NB4 (cell line): ENCODE measurements around the gene EEIG1.

Experiments
- MYC ChIP-seq: IDR thresholded peaks from 2 replicates; pipeline ENCODE4 v1.6.1; 2011; ENCODE audit warnings: low read depth, low read length
- POLR2A ChIP-seq: IDR thresholded peaks from 2 replicates; pipeline ENCODE4 v1.6.1; 2011; ENCODE audit warnings: mild to moderate bottlenecking; ENCODE audit not compliant: insufficient read length; ENCODE audit errors: extremely low read depth
- TF ChIP-seq, protein P1 (sequence below): IDR thresholded peaks from one replicate; pipeline ENCODE4 v1.5.1; 2012; ENCODE audit warnings: low read depth, low read length

GRCh38 chr9:127991017-127991756 is 10.4 kb upstream of the EEIG1 start:
- TF ChIP-seq, protein P1, sequence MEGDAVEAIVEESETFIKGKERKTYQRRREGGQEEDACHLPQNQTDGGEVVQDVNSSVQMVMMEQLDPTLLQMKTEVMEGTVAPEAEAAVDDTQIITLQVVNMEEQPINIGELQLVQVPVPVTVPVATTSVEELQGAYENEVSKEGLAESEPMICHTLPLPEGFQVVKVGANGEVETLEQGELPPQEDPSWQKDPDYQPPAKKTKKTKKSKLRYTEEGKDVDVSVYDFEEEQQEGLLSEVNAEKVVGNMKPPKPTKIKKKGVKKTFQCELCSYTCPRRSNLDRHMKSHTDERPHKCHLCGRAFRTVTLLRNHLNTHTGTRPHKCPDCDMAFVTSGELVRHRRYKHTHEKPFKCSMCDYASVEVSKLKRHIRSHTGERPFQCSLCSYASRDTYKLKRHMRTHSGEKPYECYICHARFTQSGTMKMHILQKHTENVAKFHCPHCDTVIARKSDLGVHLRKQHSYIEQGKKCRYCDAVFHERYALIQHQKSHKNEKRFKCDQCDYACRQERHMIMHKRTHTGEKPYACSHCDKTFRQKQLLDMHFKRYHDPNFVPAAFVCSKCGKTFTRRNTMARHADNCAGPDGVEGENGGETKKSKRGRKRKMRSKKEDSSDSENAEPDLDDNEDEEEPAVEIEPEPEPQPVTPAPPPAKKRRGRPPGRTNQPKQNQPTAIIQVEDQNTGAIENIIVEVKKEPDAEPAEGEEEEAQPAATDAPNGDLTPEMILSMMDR = no peak
- TF ChIP-seq MYC = no peak
- no peak for TF ChIP-seq POLR2A
